CD14-positive monocyte (primary cell): ENCODE results near the gene DACT1. TPM values are rescaled to one million over a fixed set of nuclear protein-coding genes. Genes with fewer than 3 reads are reported as not detected.

Experiments used
- DNase-seq, 3 donors: peaks; one replicate each; pipeline ENCODE4 v3.0.0-alpha.2; 2011 to 2022
- H2AFZ ChIP-seq: 2 replicates; pipeline ENCODE4 v1.6.0; 2012; ENCODE audit warnings: mild to moderate bottlenecking, low read depth, low read length, inconsistent platforms; ENCODE audit not compliant: insufficient read depth, poor library complexity, severe bottlenecking
- H3K27ac ChIP-seq, 2 donors: 1 replicate in 1 of 2; 2 replicates in 1 of 2; pipeline ENCODE4 v1.5.1; 2012 to 2013; ENCODE audit warnings: low read length in 2 of 2, control low read depth in 1 of 2, inconsistent platforms in 1 of 2, low read depth in 1 of 2, mild to moderate bottlenecking in 1 of 2
- H3K27me3 ChIP-seq, 2 donors: one replicate each; pipeline versions ENCODE4 v1.6.0 to v1.6.1; 2011 to 2013; ENCODE audit warnings: low read length in 2 of 2; ENCODE audit not compliant: control insufficient read depth in 2 of 2, insufficient read depth in 2 of 2
- H3K36me3 ChIP-seq, 2 donors: replicated peaks in 1 of 2; 1 replicate in 1 of 2; 2 replicates in 1 of 2; pipeline versions ENCODE4 v1.5.1 to v1.6.1; 2012 to 2013; ENCODE audit warnings: low read length in 2 of 2, control low read depth in 1 of 2, inconsistent platforms in 1 of 2, mild to moderate bottlenecking in 1 of 2; ENCODE audit not compliant: insufficient read depth in 2 of 2, control insufficient read depth in 1 of 2
- H3K4me1 ChIP-seq, 2 donors: 1 replicate in 1 of 2; 2 replicates in 1 of 2; pipeline versions ENCODE4 v1.5.1 to v1.6.1; 2012 to 2013; ENCODE audit warnings: low read length in 2 of 2, control low read depth in 1 of 2, inconsistent platforms in 1 of 2, mild to moderate bottlenecking in 1 of 2, moderate library complexity in 1 of 2; ENCODE audit not compliant: insufficient read depth in 2 of 2, control insufficient read depth in 1 of 2
- H3K4me2 ChIP-seq: replicated peaks from 2 replicates; pipeline ENCODE3; 2012; ENCODE audit warnings: low read length, moderate library complexity, mild to moderate bottlenecking; ENCODE audit not compliant: poor library complexity, severe bottlenecking; ENCODE audit errors: extremely low read depth
- H3K4me3 ChIP-seq, 3 experiments: fragments of 200-600 bp in 1 of 3; sonication (generic) in 1 of 3; replicated peaks in 1 of 3; 1 replicate in 2 of 3; 2 replicates in 1 of 3; pipeline ENCODE4 v1.5.1; 2011 to 2013; ENCODE audit warnings: low read length in 3 of 3, mild to moderate bottlenecking in 3 of 3, control low read depth in 2 of 3, low read depth in 2 of 3, inconsistent platforms in 1 of 3, moderate library complexity in 1 of 3
- H3K79me2 ChIP-seq: 2 replicates; pipeline ENCODE4 v1.6.0; 2012; ENCODE audit warnings: mild to moderate bottlenecking, control low read depth, inconsistent platforms, low read length, moderate library complexity; ENCODE audit not compliant: insufficient read depth
- H3K9ac ChIP-seq: 2 replicates; pipeline ENCODE4 v1.6.0; 2017; ENCODE audit warnings: low read length, mild to moderate bottlenecking; ENCODE audit not compliant: insufficient read depth, poor library complexity, severe bottlenecking
- H3K9me3 ChIP-seq, 2 donors: replicated peaks in 1 of 2; 1 replicate in 1 of 2; 2 replicates in 1 of 2; pipeline versions ENCODE4 v1.5.1 to v1.6.1; 2012 to 2013; ENCODE audit warnings: low read length in 2 of 2, control low read depth in 1 of 2; ENCODE audit not compliant: control insufficient read depth in 1 of 2, insufficient read depth in 1 of 2
- H4K20me1 ChIP-seq: 2 replicates; pipeline ENCODE4 v1.6.0; 2012; ENCODE audit warnings: mild to moderate bottlenecking, low read length, control low read depth, moderate library complexity; ENCODE audit not compliant: insufficient read depth
- H3K27ac Mint-ChIP-seq, 7 donors: one replicate each; pipeline ENCODE4 v1.8.0; 2020; ENCODE audit warnings: mild to moderate bottlenecking in 7 of 7, mixed read lengths in 7 of 7, moderate library complexity in 6 of 7, inconsistent platforms in 2 of 7
- H3K27me3 Mint-ChIP-seq, 3 donors: one replicate each; pipeline ENCODE4 v1.8.0; 2021 to 2022; ENCODE audit warnings: low read depth in 3 of 3, mild to moderate bottlenecking in 3 of 3, mixed read lengths in 3 of 3, moderate library complexity in 3 of 3, inconsistent platforms in 1 of 3
- H3K36me3 Mint-ChIP-seq, 2 donors: one replicate each; pipeline ENCODE4 v1.8.0; 2020; ENCODE audit warnings: mixed read lengths in 2 of 2, inconsistent platforms in 1 of 2, mild to moderate bottlenecking in 1 of 2
- H3K4me1 Mint-ChIP-seq: one replicate; pipeline ENCODE4 v1.8.0; 2020; ENCODE audit warnings: mild to moderate bottlenecking, mixed read lengths
- H3K4me3 Mint-ChIP-seq, 2 donors: one replicate each; pipeline ENCODE4 v1.8.0; 2020; ENCODE audit warnings: mild to moderate bottlenecking in 2 of 2, mixed read lengths in 2 of 2, moderate library complexity in 1 of 2
- H3K9me3 Mint-ChIP-seq, 7 donors: one replicate each; pipeline ENCODE4 v1.8.0; 2020 to 2022; ENCODE audit warnings: mixed read lengths in 7 of 7, mild to moderate bottlenecking in 6 of 7, moderate library complexity in 6 of 7, inconsistent platforms in 2 of 7
- WGBS: methylation state at CpG from one replicate; pipeline ENCODE4 v1.1.5; 2013; ENCODE audit warnings: missing lambda C conversion rate; ENCODE audit not compliant: insufficient coverage; 5-methylcytosine and 5-hydroxymethylcytosine counted together
- intact Hi-C, 2 donors: fragments of 100-400 bp; cut with micrococcal nuclease; formaldehyde crosslinking; loops; one replicate each; pipeline versions ENCODE4 v1.15.0 to v1.15.1; 2023
- polyA plus RNA-seq, 3 donors: library from polyadenylated mRNA; depleted of rRNA in 1 of 3; unstranded in 2 of 3; stranded (reverse) in 1 of 3; fragments of 300-500 nt in 2 of 3; fragments of >200 nt in 1 of 3; fragmentation: Illumina TruSeq in 2 of 3; gene quantifications; 1 replicate in 2 of 3; 2 replicates in 1 of 3; pipeline ENCODE4 v1.2.3, GENCODE V29; 2012 to 2021
- TF ChIP-seq, protein P1 (sequence below): fragments of 200-600 bp; IDR thresholded peaks from one replicate; pipeline ENCODE4 v1.8.0; 2022; ENCODE audit warnings: antibody characterized with exemption, mild to moderate bottlenecking

The DACT1 gene
- polyA plus RNA-seq, 3 donors: 0.09 TPM; not detected in 2

DNA sequence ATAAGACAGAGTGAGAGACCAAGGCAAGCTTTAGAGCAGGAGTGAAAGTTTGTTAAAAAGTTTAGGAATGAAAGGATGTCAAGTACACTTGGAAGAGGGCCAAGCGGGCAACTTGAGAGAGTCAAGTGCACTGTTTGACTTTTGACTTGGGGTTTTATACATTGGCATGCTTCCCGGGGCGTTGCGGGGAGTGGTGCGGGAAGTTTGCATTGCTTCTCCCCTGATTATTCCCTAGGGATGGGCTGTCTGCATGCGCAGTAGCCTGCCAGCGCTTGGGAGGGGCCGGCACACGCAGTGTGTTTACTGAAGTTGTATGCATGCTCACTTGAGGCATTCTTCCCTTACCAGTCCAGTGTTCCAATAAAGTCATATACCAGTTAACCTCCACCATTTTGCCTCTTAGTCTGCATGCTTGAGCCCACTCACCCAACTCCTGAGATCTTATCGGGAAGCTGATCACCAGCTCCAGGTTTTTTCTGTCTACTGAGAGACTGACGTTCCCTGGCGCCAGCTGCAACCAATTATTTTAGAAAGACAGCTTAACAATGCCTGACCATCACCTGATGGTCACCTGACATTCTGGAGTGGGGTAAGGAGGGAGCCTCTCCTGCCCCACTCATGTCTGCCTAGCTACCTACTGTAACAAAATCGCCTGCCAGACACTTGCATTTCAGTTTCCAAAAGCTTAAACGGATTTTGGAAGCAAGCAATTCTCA is 53.2 kb downstream of the DACT1 start:
- Histone ChIP-seq H3K4me2 (no peak overlapping the region), H3K36me3 (no peaks in the 10 kb centered on the region), H3K4me1 (no peaks in the 10 kb centered on the region), H3K9me3 (peaks cover 4 to 8% of the 10 kb centered on the region in 2 donors), H4K20me1 (no peaks in the 10 kb centered on the region), H3K79me2 (no peaks in the 10 kb centered on the region), H2AFZ (no peak overlapping the region), H3K9ac (no peak overlapping the region), H3K27me3 (no peaks in the 10 kb centered on the region), H3K4me3 (no peak overlapping the region), H3K27ac (no peak overlapping the region)
- Mint-ChIP-seq H3K27ac (no peak overlapping the region), H3K36me3 (no peaks in the 10 kb centered on the region), H3K27me3 (peaks cover 2 to 5% (median 5%) of the 10 kb centered on the region in 3 donors), H3K4me1 (no peaks in the 10 kb centered on the region), H3K4me3 (no peak overlapping the region), H3K9me3 (peaks cover 5 to 18% (median 11%) of the 10 kb centered on the region in 7 donors)
- intact Hi-C loops: no loop called here
- WGBS: 89% methylated on average over 9 of the region's 14 CpGs
- DNase-seq: no peak
- TF ChIP-seq, protein P1, sequence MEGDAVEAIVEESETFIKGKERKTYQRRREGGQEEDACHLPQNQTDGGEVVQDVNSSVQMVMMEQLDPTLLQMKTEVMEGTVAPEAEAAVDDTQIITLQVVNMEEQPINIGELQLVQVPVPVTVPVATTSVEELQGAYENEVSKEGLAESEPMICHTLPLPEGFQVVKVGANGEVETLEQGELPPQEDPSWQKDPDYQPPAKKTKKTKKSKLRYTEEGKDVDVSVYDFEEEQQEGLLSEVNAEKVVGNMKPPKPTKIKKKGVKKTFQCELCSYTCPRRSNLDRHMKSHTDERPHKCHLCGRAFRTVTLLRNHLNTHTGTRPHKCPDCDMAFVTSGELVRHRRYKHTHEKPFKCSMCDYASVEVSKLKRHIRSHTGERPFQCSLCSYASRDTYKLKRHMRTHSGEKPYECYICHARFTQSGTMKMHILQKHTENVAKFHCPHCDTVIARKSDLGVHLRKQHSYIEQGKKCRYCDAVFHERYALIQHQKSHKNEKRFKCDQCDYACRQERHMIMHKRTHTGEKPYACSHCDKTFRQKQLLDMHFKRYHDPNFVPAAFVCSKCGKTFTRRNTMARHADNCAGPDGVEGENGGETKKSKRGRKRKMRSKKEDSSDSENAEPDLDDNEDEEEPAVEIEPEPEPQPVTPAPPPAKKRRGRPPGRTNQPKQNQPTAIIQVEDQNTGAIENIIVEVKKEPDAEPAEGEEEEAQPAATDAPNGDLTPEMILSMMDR: no peak

DNA sequence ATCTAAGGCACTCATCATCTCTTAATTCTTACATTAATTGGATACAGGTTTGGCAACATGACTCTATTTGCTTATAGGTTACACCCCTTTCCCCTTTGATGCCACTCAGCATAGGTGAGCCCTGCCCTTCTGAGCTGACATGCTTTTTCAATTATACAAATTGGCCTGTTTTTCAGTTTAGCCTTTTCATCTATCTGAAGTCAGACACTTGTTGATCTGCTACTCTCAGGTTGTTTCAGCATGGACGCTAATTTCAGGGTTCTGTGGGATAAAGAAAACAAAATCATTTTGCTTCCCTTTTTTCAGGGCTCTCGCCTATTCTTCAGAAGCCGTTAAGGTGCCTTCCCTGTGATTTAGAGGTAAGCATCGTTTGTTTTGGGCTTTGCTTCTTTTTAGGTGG is 55.3 kb downstream of the DACT1 start:
- Mint-ChIP-seq H3K9me3 (peaks cover 3 to 16% (median 8%) of the 10 kb centered on the region in 7 donors), H3K27ac (no peak overlapping the region), H3K27me3 (peaks cover 2 to 7% (median 5%) of the 10 kb centered on the region in 3 donors), H3K4me1 (no peaks in the 10 kb centered on the region), H3K4me3 (no peak overlapping the region), H3K36me3 (no peaks in the 10 kb centered on the region)
- no peak overlapping the region for H3K27ac ChIP-seq
- H3K9me3 ChIP-seq: no peaks in the 10 kb centered on the region
- H3K9ac ChIP-seq: no peak overlapping the region
- no peak overlapping the region for H3K4me3 ChIP-seq
- no peak overlapping the region for H2AFZ ChIP-seq
- DNase-seq: no peak
- no peaks in the 10 kb centered on the region for H3K79me2 ChIP-seq
- no peaks in the 10 kb centered on the region for H3K36me3 ChIP-seq
- no peaks in the 10 kb centered on the region for H3K27me3 ChIP-seq
- no peaks in the 10 kb centered on the region for H4K20me1 ChIP-seq
- H3K4me2 ChIP-seq: no peak overlapping the region
- intact Hi-C loops: no loop called here
- WGBS: 74% methylated on average over 3 of the region's 4 CpGs
- H3K4me1 ChIP-seq: no peaks in the 10 kb centered on the region
- TF ChIP-seq, protein P1: no peak
